ENCODE measurements around the gene PCBP2. TPM values are rescaled to one million over a fixed set of nuclear protein-coding genes. Genes with fewer than 3 reads are reported as not detected.
A peak's percentile ranks its signal among the peaks of the same experiment; 100 is the strongest.

PCBP2 gene
- total and polyA plus RNA-seq, 2 of the 4 experiments (the other 2 are of a cell fraction): 190 to 586 TPM

DNA sequence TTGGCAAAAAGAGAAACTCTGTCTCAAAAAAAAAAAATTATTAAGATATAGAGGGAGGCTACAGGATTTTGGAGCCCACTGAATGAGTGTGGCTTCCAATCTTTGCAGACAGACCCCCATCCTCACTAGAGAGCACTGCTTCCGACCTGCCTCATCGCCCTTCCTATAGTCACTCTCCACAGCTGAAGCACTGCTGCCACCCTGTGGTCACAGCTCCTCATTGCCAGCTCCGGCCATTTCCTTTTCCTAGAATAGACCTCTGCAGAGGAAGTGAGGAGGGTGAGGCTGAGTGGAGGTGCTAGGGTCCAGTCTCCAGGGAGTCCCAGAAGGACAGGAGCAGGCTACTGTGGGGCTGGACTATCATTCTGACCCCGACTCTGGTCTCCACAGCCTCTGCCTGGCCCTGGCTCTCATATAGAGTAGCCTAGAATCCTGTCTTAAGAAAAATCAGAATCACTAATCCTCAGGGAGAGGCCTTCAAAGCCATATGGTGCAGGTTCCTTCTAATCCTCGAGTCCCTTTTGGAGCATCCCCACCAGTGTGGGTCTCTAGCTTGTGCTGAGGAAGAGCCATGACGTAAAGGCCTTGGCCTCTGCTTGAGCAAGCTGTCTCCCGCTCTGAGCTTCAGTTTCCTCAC is 56.8 kb downstream of the PCBP2 start:
- Histone ChIP-seq H3K36me3 (ENCODE audit: control insufficient read depth, insufficient read depth, low read length) (peaks cover 44% of the 10 kb centered on the region), H2BK120ac (ENCODE audit: low read depth, low read length) (no peak overlapping the region), H3K4me3 (ENCODE audit: insufficient read depth, low read depth, low read length) (no peak overlapping the region), H3K4me2 (ENCODE audit: low read depth, low read length) (no peak overlapping the region), H3K9me1 (ENCODE audit: insufficient read depth, low read length) (no peaks in the 10 kb centered on the region), H2AFZ (replicated peaks; ENCODE audit: low read length, poor library complexity) (peak overlapping the region; percentile 82), H3K9me3 (ENCODE audit: control insufficient read depth, insufficient read depth, low read length) (no peaks in the 10 kb centered on the region), H3K14ac (replicated peaks; ENCODE audit: low read depth, low read length) (no peak overlapping the region), H3K79me1 (ENCODE audit: low read depth in 1 of 2, low read length in 2 of 2) (peaks cover 0 to 23% of the 10 kb centered on the region in 2 experiments; a peak in 2 of 4 replicates), H3K27me3 (ENCODE audit: control insufficient read depth, insufficient read depth, low read length) (no peaks in the 10 kb centered on the region), H2BK5ac (ENCODE audit: low read depth, low read length, poor library complexity, severe bottlenecking) (no peak overlapping the region), H3K56ac (ENCODE audit: extremely low read depth, insufficient read depth, low read length) (no peak overlapping the region), H3K23ac (ENCODE audit: low read depth, low read length) (no peak overlapping the region), H2BK20ac (ENCODE audit: low read depth, low read length) (no peak overlapping the region), H4K5ac (ENCODE audit: low read depth, low read length) (no peak overlapping the region), H3K27ac (ENCODE audit: insufficient read depth, low read length) (no peak overlapping the region), H2AK9ac (replicated peaks; ENCODE audit: low read depth, low read length, poor library complexity) (peak overlapping the region; percentile 66), H2AK5ac (ENCODE audit: low read depth, low read length) (no peak overlapping the region), H3K18ac (ENCODE audit: low read depth, low read length) (no peak overlapping the region), H2BK15ac (ENCODE audit: low read depth, low read length) (no peak overlapping the region), H3K9ac (ENCODE audit: low read depth, low read length) (no peak overlapping the region), H3K4me1 (ENCODE audit: control insufficient read depth, insufficient read depth, low read length) (no peaks in the 10 kb centered on the region), H3K4ac (ENCODE audit: low read depth, low read length) (peak overlapping the region; percentile 20; the same call in 1 of the 2 replicates), H4K8ac (ENCODE audit: low read depth in 2 of 2, low read length in 2 of 2) (peak overlapping the region in 1 of 2 experiments; percentile 42; a peak in 2 of 4 replicates), H4K91ac (ENCODE audit: insufficient read depth, low read depth, low read length) (no peak overlapping the region), H4K20me1 (ENCODE audit: insufficient read depth, low read length) (no peaks in the 10 kb centered on the region)
- ATAC-seq (ENCODE audit: low read depth) (peak; percentile 93), DNase-seq (peak; percentile 67)
- ChIA-PET CTCF (interaction anchor here (1.1 to 2.2 kb wide), 4 partner anchors 9 to 187 kb away, joined by 3 to 14 read pairs (median 7); partner anchors contain the start of gene AAAS), POLR2A (ENCODE audit: unreplicated experiment) (interaction anchor here (0.5 kb wide), 1 partner anchor 431 kb away, joined by 17 read pairs; no protein-coding TSS in a partner anchor)
- WGBS, 2 experiments (ENCODE audit: extremely low coverage in 2 of 2, insufficient read length in 1 of 2): 83% methylated on average over 1 of the region's 7 CpGs; no CpG with 5 or more reads in 1 of the 2 experiments
- intact Hi-C loops (cut with micrococcal nuclease): loop anchor here (1.0 to 5.0 kb wide), 4 partner anchors 87 to 296 kb away; no protein-coding TSS in a partner anchor
- no TSS peak for BruUV-seq (replicated peaks)
- in situ Hi-C loops (cut with MboI; ENCODE audit: low sequenced_read_pairs): loop anchor here (10.0 kb wide), 1 partner anchor 184 kb away; the partner anchor contains the start of gene AAAS
- dilution Hi-C loops (cut with HindIII; ENCODE audit: low sequenced_read_pairs, unreplicated experiment): no loop called here
- TF ChIP-seq BHLHE40 (IDR thresholded peaks at IDR 0.05; ENCODE audit: low read depth, low read length): no peak
- TF ChIP-seq MXI1 (IDR thresholded peaks at IDR 0.05; ENCODE audit: borderline replicate concordance, low read depth, low read length): no peak
- TF ChIP-seq MAZ (IDR thresholded peaks at IDR 0.05; ENCODE audit: borderline replicate concordance, low read depth, low read length): no peak
- TF ChIP-seq RCOR1 (IDR thresholded peaks at IDR 0.05; ENCODE audit: insufficient replicate concordance, low read length): no peak
- TF ChIP-seq, protein P1, sequence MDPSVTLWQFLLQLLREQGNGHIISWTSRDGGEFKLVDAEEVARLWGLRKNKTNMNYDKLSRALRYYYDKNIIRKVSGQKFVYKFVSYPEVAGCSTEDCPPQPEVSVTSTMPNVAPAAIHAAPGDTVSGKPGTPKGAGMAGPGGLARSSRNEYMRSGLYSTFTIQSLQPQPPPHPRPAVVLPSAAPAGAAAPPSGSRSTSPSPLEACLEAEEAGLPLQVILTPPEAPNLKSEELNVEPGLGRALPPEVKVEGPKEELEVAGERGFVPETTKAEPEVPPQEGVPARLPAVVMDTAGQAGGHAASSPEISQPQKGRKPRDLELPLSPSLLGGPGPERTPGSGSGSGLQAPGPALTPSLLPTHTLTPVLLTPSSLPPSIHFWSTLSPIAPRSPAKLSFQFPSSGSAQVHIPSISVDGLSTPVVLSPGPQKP (IDR thresholded peaks at IDR 0.05; ENCODE audit: borderline replicate concordance, low read depth, low read length): no peak
- no peak for TF ChIP-seq MAFK (IDR thresholded peaks at IDR 0.05; ENCODE audit: low read depth, low read length)
- TF ChIP-seq POLR2A (IDR thresholded peaks at IDR 0.05; ENCODE audit: low read depth, low read length): peak; percentile 52; the same call in 1 of the 2 replicates
- TF ChIP-seq RFX5 (IDR thresholded peaks at IDR 0.05; ENCODE audit: low read depth, low read length): no peak
- TF ChIP-seq, protein P2, sequence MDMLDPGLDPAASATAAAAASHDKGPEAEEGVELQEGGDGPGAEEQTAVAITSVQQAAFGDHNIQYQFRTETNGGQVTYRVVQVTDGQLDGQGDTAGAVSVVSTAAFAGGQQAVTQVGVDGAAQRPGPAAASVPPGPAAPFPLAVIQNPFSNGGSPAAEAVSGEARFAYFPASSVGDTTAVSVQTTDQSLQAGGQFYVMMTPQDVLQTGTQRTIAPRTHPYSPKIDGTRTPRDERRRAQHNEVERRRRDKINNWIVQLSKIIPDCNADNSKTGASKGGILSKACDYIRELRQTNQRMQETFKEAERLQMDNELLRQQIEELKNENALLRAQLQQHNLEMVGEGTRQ (IDR thresholded peaks at IDR 0.05; ENCODE audit: low read depth, low read length): no peak
- no peak for TF ChIP-seq FOS (IDR thresholded peaks at IDR 0.05; ENCODE audit: low read depth, low read length)
- TF ChIP-seq RAD21 (IDR thresholded peaks at IDR 0.05; ENCODE audit: low read length): peak; percentile 95
- peak; percentile 81 for TF ChIP-seq SMC3 (IDR thresholded peaks at IDR 0.05; ENCODE audit: low read depth, low read length)
- no peak for TF ChIP-seq NFE2L2 (IDR thresholded peaks at IDR 0.05; ENCODE audit: low read depth, low read length)
- no peak for TF ChIP-seq CHD1 (IDR thresholded peaks at IDR 0.05; ENCODE audit: low read depth, low read length)
- TF ChIP-seq CEBPB (IDR thresholded peaks at IDR 0.05; ENCODE audit: low read depth, low read length): no peak

Measured in IMR-90 (cell line).